Upper lobe of left lung (tissue), 4 donors: ENCODE results near the gene HIC2.

Source experiments
- CTCF ChIP-seq, 6 experiments: fragments of 450-650 bp in 4 of 6; fragments of 200-600 bp in 2 of 6; sonication (generic) in 2 of 6; IDR thresholded peaks; one replicate each; pipeline ENCODE4 v1.5.1; 2016 to 2019; ENCODE audit warnings: antibody characterized with exemption in 6 of 6
- EP300 ChIP-seq, 4 donors: sonication (generic); formaldehyde crosslinking; IDR thresholded peaks; one replicate each; pipeline ENCODE4 v1.5.1; 2017; ENCODE audit warnings: antibody characterized with exemption in 4 of 4, control low read depth in 2 of 4
- POLR2A ChIP-seq, 4 donors: fragments of 450-650 bp; IDR thresholded peaks; one replicate each; pipeline ENCODE4 v1.5.1; 2016 to 2017; ENCODE audit warnings: antibody characterized with exemption in 4 of 4, mild to moderate bottlenecking in 2 of 4
- POLR2AphosphoS5 ChIP-seq, 2 donors: sonication (generic); formaldehyde crosslinking; IDR thresholded peaks; one replicate each; pipeline ENCODE4 v1.5.1; 2017; ENCODE audit warnings: antibody characterized with exemption in 2 of 2

GRCh38 chr22:21450320-21450831, 33.2 kb downstream of the HIC2 start:
- no peak for TF ChIP-seq EP300 (IDR thresholded peaks at IDR 0.05)
- TF ChIP-seq POLR2A (IDR thresholded peaks at IDR 0.05) = no peak
- no peak for TF ChIP-seq CTCF (IDR thresholded peaks at IDR 0.05)
- no peak for TF ChIP-seq POLR2AphosphoS5 (IDR thresholded peaks at IDR 0.05)
